ENCODE measurements around the gene NPRL2. TPM values are rescaled to one million over a fixed set of nuclear protein-coding genes. Genes with fewer than 3 reads are reported as not detected.

Gene NPRL2
- total RNA-seq, 1 experiment from 2014 or later, result 29.8 TPM

GRCh38 chr3:50320853-50321335 lies 29.7 kb downstream of the NPRL2 start:
- Histone ChIP-seq H3K4me1 (peaks cover 34% of the 10 kb centered on the region), H3K36me3 (ENCODE audit: control insufficient read depth, insufficient read depth, low read length) (peaks cover 4% of the 10 kb centered on the region), H3K27me3 (replicated peaks; ENCODE audit: control insufficient read depth, insufficient read depth, low read length) (no peaks in the 10 kb centered on the region), H3K9me3 (no peaks in the 10 kb centered on the region), H3K4me3 (ENCODE audit: low read depth, low read length) (peak overlapping the region; percentile 58)
- Mint-ChIP-seq H3K27me3 (ENCODE audit: insufficient read depth, unreplicated experiment) (no peaks in the 10 kb centered on the region), H3K27ac (ENCODE audit: unreplicated experiment) (peak overlapping the region; percentile 96), H3K4me3 (ENCODE audit: unreplicated experiment) (peak overlapping the region; percentile 81), H3K4me1 (ENCODE audit: low read depth, unreplicated experiment) (peaks cover 10% of the 10 kb centered on the region), H3K9me3 (ENCODE audit: unreplicated experiment) (no peaks in the 10 kb centered on the region), H3K36me3 (ENCODE audit: insufficient read depth, unreplicated experiment) (peaks cover 41% of the 10 kb centered on the region)
- intact Hi-C loops (cut with micrococcal nuclease; ENCODE audit: unreplicated experiment), result loop anchor here (1.0 kb wide), 1 partner anchor 22 kb away; the partner anchor contains the start of genes HYAL3 and NAA80
- TF ChIP-seq, protein P1, sequence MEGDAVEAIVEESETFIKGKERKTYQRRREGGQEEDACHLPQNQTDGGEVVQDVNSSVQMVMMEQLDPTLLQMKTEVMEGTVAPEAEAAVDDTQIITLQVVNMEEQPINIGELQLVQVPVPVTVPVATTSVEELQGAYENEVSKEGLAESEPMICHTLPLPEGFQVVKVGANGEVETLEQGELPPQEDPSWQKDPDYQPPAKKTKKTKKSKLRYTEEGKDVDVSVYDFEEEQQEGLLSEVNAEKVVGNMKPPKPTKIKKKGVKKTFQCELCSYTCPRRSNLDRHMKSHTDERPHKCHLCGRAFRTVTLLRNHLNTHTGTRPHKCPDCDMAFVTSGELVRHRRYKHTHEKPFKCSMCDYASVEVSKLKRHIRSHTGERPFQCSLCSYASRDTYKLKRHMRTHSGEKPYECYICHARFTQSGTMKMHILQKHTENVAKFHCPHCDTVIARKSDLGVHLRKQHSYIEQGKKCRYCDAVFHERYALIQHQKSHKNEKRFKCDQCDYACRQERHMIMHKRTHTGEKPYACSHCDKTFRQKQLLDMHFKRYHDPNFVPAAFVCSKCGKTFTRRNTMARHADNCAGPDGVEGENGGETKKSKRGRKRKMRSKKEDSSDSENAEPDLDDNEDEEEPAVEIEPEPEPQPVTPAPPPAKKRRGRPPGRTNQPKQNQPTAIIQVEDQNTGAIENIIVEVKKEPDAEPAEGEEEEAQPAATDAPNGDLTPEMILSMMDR (IDR thresholded peaks at IDR 0.05; ENCODE audit: insufficient read depth in 1 of 2, low read depth in 1 of 2, low read length in 1 of 2, severe bottlenecking in 1 of 2, unreplicated experiment in 1 of 2), result no peak
- POLR2A ChIA-PET, result interaction anchor here (0.6 to 1.4 kb wide), 4 partner anchors 16 to 380 kb away, joined by 7 to 12 read pairs (median 8); partner anchors contain the start of genes HYAL3 and NAA80
- CTCF ChIA-PET, result interaction anchor here (0.5 to 1.4 kb wide), 11 partner anchors 10 to 1721 kb away, joined by 3 to 27 read pairs (median 6); partner anchors contain the start of genes CYB561D2, GNAI2, HYAL3 and NAA80
- DNase-seq, result peak; percentile 81 to 89
- BruUV-seq (replicated peaks), result no TSS peak

GRCh38 chr3:50319894-50320625 lies 30.5 kb downstream of the NPRL2 start:
- CTCF ChIA-PET, result interaction anchor here (0.5 to 1.4 kb wide), 2 partner anchors 8 to 17 kb away, joined by 3 read pairs; no protein-coding TSS in a partner anchor
- Mint-ChIP-seq H3K36me3 (ENCODE audit: insufficient read depth, unreplicated experiment) (peaks cover 41% of the 10 kb centered on the region), H3K4me1 (ENCODE audit: low read depth, unreplicated experiment) (peaks cover 15% of the 10 kb centered on the region), H3K27ac (ENCODE audit: unreplicated experiment) (no peak overlapping the region), H3K27me3 (ENCODE audit: insufficient read depth, unreplicated experiment) (no peaks in the 10 kb centered on the region), H3K4me3 (ENCODE audit: unreplicated experiment) (peak overlapping the region; percentile 81), H3K9me3 (ENCODE audit: unreplicated experiment) (no peaks in the 10 kb centered on the region)
- Histone ChIP-seq H3K27me3 (replicated peaks; ENCODE audit: control insufficient read depth, insufficient read depth, low read length) (no peaks in the 10 kb centered on the region), H3K4me3 (ENCODE audit: low read depth, low read length) (peak overlapping the region; percentile 58), H3K36me3 (ENCODE audit: control insufficient read depth, insufficient read depth, low read length) (peaks cover 4% of the 10 kb centered on the region), H3K4me1 (peaks cover 34% of the 10 kb centered on the region), H3K9me3 (no peaks in the 10 kb centered on the region)
- TF ChIP-seq, protein P1 (IDR thresholded peaks at IDR 0.05; ENCODE audit: insufficient read depth in 1 of 2, low read depth in 1 of 2, low read length in 1 of 2, severe bottlenecking in 1 of 2, unreplicated experiment in 1 of 2), result no peak
- no TSS peak for BruUV-seq (replicated peaks)
- POLR2A ChIA-PET, result interaction anchor here (1.1 kb wide), 1 partner anchor 20 kb away, joined by 8 read pairs; the partner anchor contains the start of genes HYAL3 and NAA80
- intact Hi-C loops (cut with micrococcal nuclease; ENCODE audit: unreplicated experiment), result no loop called here
- no peak for DNase-seq

DNA sequence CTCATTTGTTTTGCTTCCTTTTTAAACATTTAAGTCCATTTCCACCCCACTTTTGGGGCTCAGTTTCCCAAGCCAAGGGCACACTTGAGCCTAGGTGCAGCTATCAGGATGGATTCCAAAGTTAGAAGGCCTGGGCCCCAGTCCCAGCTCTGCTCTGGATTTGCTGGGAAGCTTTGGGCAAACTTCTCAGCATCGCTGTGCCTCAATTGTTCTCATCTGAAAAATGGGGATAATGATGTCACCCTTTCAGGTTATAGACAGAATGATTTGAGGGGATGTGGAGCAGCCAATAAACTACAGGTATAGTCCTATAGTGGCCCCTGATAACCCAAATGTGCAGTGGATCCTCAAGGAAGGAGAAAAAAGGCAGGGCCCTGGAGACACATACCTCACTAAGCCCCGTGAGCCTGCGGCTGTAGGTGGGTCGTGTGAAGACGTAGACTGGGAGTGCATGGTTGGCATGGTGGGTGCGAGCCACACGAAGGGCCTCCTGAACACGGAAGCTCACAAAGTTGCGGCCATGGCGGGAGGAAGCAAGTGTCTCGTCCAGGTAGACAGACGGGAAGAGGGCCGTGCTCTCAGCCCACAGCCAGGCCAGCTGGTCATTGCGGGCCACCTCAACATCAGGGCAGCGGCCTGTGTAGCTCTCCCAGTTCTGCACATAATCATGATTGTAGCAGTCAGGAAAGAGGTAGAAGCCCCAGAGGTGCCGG lies 31.2 kb downstream of the NPRL2 start:
- H3K4me1 Mint-ChIP-seq (ENCODE audit: low read depth, unreplicated experiment), result peaks cover 17% of the 10 kb centered on the region
- Histone ChIP-seq H3K4me1 (peaks cover 31% of the 10 kb centered on the region), H3K27me3 (replicated peaks; ENCODE audit: control insufficient read depth, insufficient read depth, low read length) (no peaks in the 10 kb centered on the region), H3K36me3 (ENCODE audit: control insufficient read depth, insufficient read depth, low read length) (peaks cover 4% of the 10 kb centered on the region), H3K9me3 (no peaks in the 10 kb centered on the region), H3K4me3 (ENCODE audit: low read depth, low read length) (no peak overlapping the region)
- POLR2A ChIA-PET, result no interaction called here
- peak overlapping the region; percentile 62 for H3K4me3 Mint-ChIP-seq (ENCODE audit: unreplicated experiment)
- no peaks in the 10 kb centered on the region for H3K9me3 Mint-ChIP-seq (ENCODE audit: unreplicated experiment)
- H3K27ac Mint-ChIP-seq (ENCODE audit: unreplicated experiment), result no peak overlapping the region
- intact Hi-C loops (cut with micrococcal nuclease; ENCODE audit: unreplicated experiment), result no loop called here
- TF ChIP-seq, protein P1 (IDR thresholded peaks at IDR 0.05; ENCODE audit: insufficient read depth in 1 of 2, low read depth in 1 of 2, low read length in 1 of 2, severe bottlenecking in 1 of 2, unreplicated experiment in 1 of 2), result no peak
- no peaks in the 10 kb centered on the region for H3K27me3 Mint-ChIP-seq (ENCODE audit: insufficient read depth, unreplicated experiment)
- peaks cover 44% of the 10 kb centered on the region for H3K36me3 Mint-ChIP-seq (ENCODE audit: insufficient read depth, unreplicated experiment)
- DNase-seq, result no peak
- CTCF ChIA-PET, result interaction anchor here (1.4 kb wide), 1 partner anchor 18 kb away, joined by 3 read pairs; no protein-coding TSS in a partner anchor
- BruUV-seq (replicated peaks), result no TSS peak
